Gastrocnemius medialis (tissue), 4 donors: Measurements from ENCODE around the gene PHKG2. TPM values are rescaled to one million over a fixed set of nuclear protein-coding genes. Genes with fewer than 3 reads are reported as not detected.
A peak's percentile ranks its signal among the peaks of the same experiment; 100 is the strongest.

Source experiments
- ATAC-seq, 2 donors: fragments of 150-250 bp; one replicate each; pipeline ENCODE4 v1.9.1; 2016
- DNase-seq, 2 donors: peaks; one replicate each; pipeline ENCODE4 v3.0.0-alpha.2; 2019
- H3K27ac ChIP-seq, 4 donors: fragments of 200-600 bp; sonication (generic); 1 replicate in 1 of 4; 2 replicates in 3 of 4; pipeline ENCODE4 v1.5.1; 2016 to 2018; ENCODE audit warnings: mild to moderate bottlenecking in 2 of 4, moderate library complexity in 1 of 4
- H3K27me3 ChIP-seq, 3 donors: fragments of 200-600 bp; sonication (generic) in 2 of 3; 1 replicate in 1 of 3; 2 replicates in 2 of 3; pipeline versions ENCODE4 v1.5.1 to v1.6.0; 2016 to 2019; ENCODE audit warnings: mild to moderate bottlenecking in 1 of 3, moderate library complexity in 1 of 3
- H3K36me3 ChIP-seq, 2 donors: fragments of 200-600 bp; sonication (generic) in 1 of 2; one replicate each; pipeline ENCODE4 v1.5.1; 2017 to 2018
- H3K4me1 ChIP-seq, 2 donors: fragments of 200-600 bp; sonication (generic) in 1 of 2; one replicate each; pipeline ENCODE4 v1.5.1; 2016 to 2017; ENCODE audit warnings: mild to moderate bottlenecking in 2 of 2
- H3K4me3 ChIP-seq, 4 donors: fragments of 200-600 bp; sonication (generic) in 3 of 4; 1 replicate in 1 of 4; 2 replicates in 3 of 4; pipeline ENCODE4 v1.5.1; 2016 to 2019; ENCODE audit warnings: mild to moderate bottlenecking in 2 of 4
- H3K9me3 ChIP-seq, 3 donors: fragments of 200-600 bp; sonication (generic) in 2 of 3; 1 replicate in 1 of 3; 2 replicates in 2 of 3; pipeline ENCODE4 v1.5.1; 2016 to 2019
- CTCF ChIP-seq, 5 experiments: fragments of 450-650 bp in 3 of 5; fragments of 200-600 bp in 2 of 5; sonication (generic) in 2 of 5; IDR thresholded peaks in 4 of 5; conservative IDR thresholded peaks in 1 of 5; 1 replicate in 4 of 5; 2 replicates in 1 of 5; pipeline ENCODE4 v1.5.1; 2016 to 2019; ENCODE audit warnings: antibody characterized with exemption in 5 of 5, mild to moderate bottlenecking in 3 of 5, moderate library complexity in 3 of 5
- POLR2A ChIP-seq, 2 donors: fragments of 450-650 bp; IDR thresholded peaks; one replicate each; pipeline ENCODE4 v1.6.1; 2017; ENCODE audit warnings: antibody characterized with exemption in 2 of 2, mild to moderate bottlenecking in 2 of 2, moderate library complexity in 2 of 2
- in situ Hi-C, 4 donors: fragments of 200-750 bp; cut with MboI; loops; one replicate each; pipeline versions ENCODE4 v1.15.0 to v1.8.0; 2017; ENCODE audit warnings: low sequenced_read_pairs in 4 of 4
- intact Hi-C: fragments of 100-400 bp; cut with DNase I; formaldehyde crosslinking; loops from one replicate; pipeline ENCODE4 v1.15.1; 2023; ENCODE audit warnings: low total_unique reads
- total RNA-seq, 4 donors: library from RNA; depleted of rRNA; stranded (reverse); fragments of >200 nt; gene quantifications; one replicate each; pipeline versions ENCODE4 v1.1.0 to v1.2.3, GENCODE V29; 2016

The PHKG2 gene
- total RNA-seq, 4 donors from 2014 or later, result 8.8 to 30.0 (median 21.6) TPM

GRCh38 chr16:30756781-30757100 is 8.5 kb downstream of the PHKG2 start:
- DNase-seq (no peak), ATAC-seq (no peak)
- no peaks in the 10 kb centered on the region for H3K9me3 ChIP-seq
- in situ Hi-C loops, result no loop called here
- TF ChIP-seq POLR2A (IDR thresholded peaks at IDR 0.05), result no peak
- no peak for TF ChIP-seq CTCF (IDR thresholded peaks at IDR 0.05 in 4 of 5, conservative IDR thresholded peaks at IDR 0.05 in 1 of 5)
- peaks cover 6 to 11% of the 10 kb centered on the region in 2 donors for H3K4me1 ChIP-seq
- intact Hi-C loops, result no loop called here
- no peak overlapping the region for H3K27ac ChIP-seq
- H3K4me3 ChIP-seq, result no peak overlapping the region
- peaks cover 0 to 51% of the 10 kb centered on the region in 2 donors for H3K36me3 ChIP-seq
- H3K27me3 ChIP-seq, result no peaks in the 10 kb centered on the region

GRCh38 chr16:30757316-30757715 is 9.1 kb downstream of the PHKG2 start:
- no peaks in the 10 kb centered on the region for H3K9me3 ChIP-seq
- ATAC-seq (no peak), DNase-seq (no peak)
- no peak overlapping the region for H3K27ac ChIP-seq
- H3K4me1 ChIP-seq, result peaks cover 6 to 11% of the 10 kb centered on the region in 2 donors
- H3K36me3 ChIP-seq, result peaks cover 0 to 48% of the 10 kb centered on the region in 2 donors
- no peaks in the 10 kb centered on the region for H3K27me3 ChIP-seq
- TF ChIP-seq CTCF (IDR thresholded peaks at IDR 0.05 in 4 of 5, conservative IDR thresholded peaks at IDR 0.05 in 1 of 5), result no peak
- TF ChIP-seq POLR2A (IDR thresholded peaks at IDR 0.05), result no peak
- in situ Hi-C loops (no loop called here), intact Hi-C loops (no loop called here)
- no peak overlapping the region for H3K4me3 ChIP-seq

GRCh38 chr16:30758988-30759491 is 10.8 kb downstream of the PHKG2 start:
- TF ChIP-seq CTCF (IDR thresholded peaks at IDR 0.05 in 4 of 5, conservative IDR thresholded peaks at IDR 0.05 in 1 of 5) (no peak), POLR2A (IDR thresholded peaks at IDR 0.05) (no peak)
- in situ Hi-C loops, result no loop called here
- Histone ChIP-seq H3K36me3 (peaks cover 0 to 44% of the 10 kb centered on the region in 2 donors), H3K4me1 (peaks cover 18 to 23% of the 10 kb centered on the region in 2 donors), H3K9me3 (no peaks in the 10 kb centered on the region), H3K27ac (no peak overlapping the region), H3K27me3 (no peaks in the 10 kb centered on the region), H3K4me3 (no peak overlapping the region)
- intact Hi-C loops, result no loop called here
- ATAC-seq, result no peak
- DNase-seq, result peak in 1 of 2 donors; percentile 16

- H3K4me1 ChIP-seq, result peaks cover 18 to 23% of the 10 kb centered on the region in 2 donors
- peaks cover 0 to 50% of the 10 kb centered on the region in 2 donors for H3K36me3 ChIP-seq
- DNase-seq, result peak in 1 of 2 donors; percentile 11
- no peak for TF ChIP-seq POLR2A (IDR thresholded peaks at IDR 0.05)
- no peak for TF ChIP-seq CTCF (IDR thresholded peaks at IDR 0.05 in 4 of 5, conservative IDR thresholded peaks at IDR 0.05 in 1 of 5)
- intact Hi-C loops, result no loop called here
- no peak for ATAC-seq
- no peaks in the 10 kb centered on the region for H3K27me3 ChIP-seq
- in situ Hi-C loops, result no loop called here
- no peak overlapping the region for H3K4me3 ChIP-seq
- no peaks in the 10 kb centered on the region for H3K9me3 ChIP-seq
- no peak overlapping the region for H3K27ac ChIP-seq
These were observed 11.9 kb downstream of the PHKG2 start for GRCh38 chr16:30760001-30760559.
